Measurements from ENCODE around the gene DGAT2L6.

DGAT2L6 gene

GRCh38 chrX:70176938-70177533 is at the start of gene DGAT2L6:
TSS of gene DGAT2L6 (plus strand) at chrX:70177483. CDS start at chrX:70177583, 100 bp downstream.
- no peak for DNase-seq (ENCODE audit: low read depth in 2 of 2, low spot score in 1 of 2)

- DNase-seq (ENCODE audit: low read depth in 2 of 2, low spot score in 1 of 2) = no peak
Observed at GRCh38 chrX:70128071-70128470, 49.2 kb upstream of the DGAT2L6 start.

- DNase-seq (ENCODE audit: low read depth in 2 of 2, low spot score in 1 of 2) = no peak
Observed at GRCh38 chrX:70129816-70130215, 47.5 kb upstream of the DGAT2L6 start.

GRCh38 chrX:70132224-70132623 is 45.1 kb upstream of the DGAT2L6 start:
- no peak for DNase-seq (ENCODE audit: low read depth in 2 of 2, low spot score in 1 of 2)

- DNase-seq (ENCODE audit: low read depth in 2 of 2, low spot score in 1 of 2) = no peak
Observed at GRCh38 chrX:70132877-70133302, 44.4 kb upstream of the DGAT2L6 start.

GRCh38 chrX:70133303-70134115 is 43.8 kb upstream of the DGAT2L6 start, which contains the start of gene IGBP1:
TSS of gene IGBP1 (plus strand) at chrX:70133447. CDS start at chrX:70133948, 501 bp downstream.
- DNase-seq (ENCODE audit: low read depth in 2 of 2, low spot score in 1 of 2) = peak; percentile 41 to 60

- DNase-seq (ENCODE audit: low read depth in 2 of 2, low spot score in 1 of 2) = no peak
Observed at GRCh38 chrX:70134116-70134477, 43.2 kb upstream of the DGAT2L6 start.

GRCh38 chrX:70138622-70139021 is 38.7 kb upstream of the DGAT2L6 start:
- DNase-seq (ENCODE audit: low read depth in 2 of 2, low spot score in 1 of 2) = no peak

- no peak for DNase-seq (ENCODE audit: low read depth in 2 of 2, low spot score in 1 of 2)
Observed at GRCh38 chrX:70139736-70140135, 37.5 kb upstream of the DGAT2L6 start.

GRCh38 chrX:70141373-70141772 is 35.9 kb upstream of the DGAT2L6 start:
- no peak for DNase-seq (ENCODE audit: low read depth in 2 of 2, low spot score in 1 of 2)

- DNase-seq (ENCODE audit: low read depth in 2 of 2, low spot score in 1 of 2) = no peak
Observed at GRCh38 chrX:70166601-70167590, 10.4 kb upstream of the DGAT2L6 start.

GRCh38 chrX:70168238-70169188 is 8.8 kb upstream of the DGAT2L6 start:
- no peak for DNase-seq (ENCODE audit: low read depth in 2 of 2, low spot score in 1 of 2)

GRCh38 chrX:70169281-70169680 is 8.0 kb upstream of the DGAT2L6 start:
- DNase-seq (ENCODE audit: low read depth in 2 of 2, low spot score in 1 of 2) = no peak

GRCh38 chrX:70171624-70172023 is 5.7 kb upstream of the DGAT2L6 start:
- no peak for DNase-seq (ENCODE audit: low read depth in 2 of 2, low spot score in 1 of 2)

GRCh38 chrX:70172221-70172620 is 5.1 kb upstream of the DGAT2L6 start:
- no peak for DNase-seq (ENCODE audit: low read depth in 2 of 2, low spot score in 1 of 2)

GRCh38 chrX:70172964-70173363 is 4.3 kb upstream of the DGAT2L6 start:
- no peak for DNase-seq (ENCODE audit: low read depth in 2 of 2, low spot score in 1 of 2)

GRCh38 chrX:70174754-70175153 is 2.5 kb upstream of the DGAT2L6 start:
- no peak for DNase-seq (ENCODE audit: low read depth in 2 of 2, low spot score in 1 of 2)

GRCh38 chrX:70175338-70175737 is 1.9 kb upstream of the DGAT2L6 start:
- DNase-seq (ENCODE audit: low read depth in 2 of 2, low spot score in 1 of 2) = no peak

GRCh38 chrX:70183091-70183490 is 5.8 kb downstream of the DGAT2L6 start:
- no peak for DNase-seq (ENCODE audit: low read depth in 2 of 2, low spot score in 1 of 2)

- DNase-seq (ENCODE audit: low read depth in 2 of 2, low spot score in 1 of 2) = no peak
Observed at GRCh38 chrX:70190225-70190624, 12.9 kb downstream of the DGAT2L6 start.
